ENCODE data around the gene SLK.

GRCh38 chr10:104074505-104074904 is 107.6 kb downstream of the SLK start:
- TF ChIP-seq CTCF (IDR thresholded peaks at IDR 0.05) (no peak), ZFX (IDR thresholded peaks at IDR 0.05; ENCODE audit: borderline replicate concordance) (no peak)

All from 22Rv1 (cell line).